ENCODE measurements around the gene MS4A4A. TPM values are rescaled to one million over a fixed set of nuclear protein-coding genes. Genes with fewer than 3 reads are reported as not detected.

MS4A4A gene
- total RNA-seq, 1 donor from 2014 or later = not detected

DNA sequence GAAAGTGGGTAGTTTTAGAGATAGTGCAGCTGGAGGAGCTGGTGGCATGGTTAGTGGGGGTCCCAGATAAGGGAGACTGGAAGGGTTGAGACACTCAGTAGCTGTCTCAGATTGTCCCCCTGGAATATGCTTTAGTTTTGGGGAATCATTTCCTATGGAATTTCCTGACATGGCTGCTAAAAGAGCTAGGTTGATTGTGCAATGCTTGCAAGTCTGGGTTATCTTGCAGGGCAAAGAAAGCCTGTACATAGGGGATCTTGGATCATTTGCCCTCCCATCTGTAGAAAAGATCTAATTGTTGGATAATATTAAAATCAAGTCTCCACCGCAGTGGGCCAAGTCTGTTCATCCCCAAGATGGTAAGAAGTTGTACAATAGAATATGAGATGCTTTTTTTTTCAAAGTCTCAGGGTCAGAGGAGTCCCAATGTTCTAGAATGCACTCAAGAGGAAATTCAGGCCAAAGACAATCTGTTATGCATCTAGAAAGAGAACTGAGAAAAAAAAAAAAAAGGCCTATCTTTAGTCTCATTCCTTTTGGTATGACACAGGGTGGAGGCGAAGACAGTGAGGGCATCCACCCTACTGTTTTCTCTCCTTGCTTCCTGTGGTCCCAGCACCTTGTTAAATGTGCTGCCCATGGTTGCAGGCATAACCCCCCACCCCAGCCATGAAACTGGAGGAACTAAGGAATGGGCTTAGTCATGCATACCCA lies 66.8 kb downstream of the MS4A4A start:
- Mint-ChIP-seq H3K4me1 (no peaks in the 10 kb centered on the region), H3K27me3 (peaks cover 5% of the 10 kb centered on the region), H3K4me3 (no peak overlapping the region), H3K9me3 (no peaks in the 10 kb centered on the region), H3K27ac (no peak overlapping the region), H3K36me3 (ENCODE audit: low read depth) (no peaks in the 10 kb centered on the region)
- DNase-seq = no peak
- intact Hi-C loops (cut with micrococcal nuclease) = no loop called here

DNA sequence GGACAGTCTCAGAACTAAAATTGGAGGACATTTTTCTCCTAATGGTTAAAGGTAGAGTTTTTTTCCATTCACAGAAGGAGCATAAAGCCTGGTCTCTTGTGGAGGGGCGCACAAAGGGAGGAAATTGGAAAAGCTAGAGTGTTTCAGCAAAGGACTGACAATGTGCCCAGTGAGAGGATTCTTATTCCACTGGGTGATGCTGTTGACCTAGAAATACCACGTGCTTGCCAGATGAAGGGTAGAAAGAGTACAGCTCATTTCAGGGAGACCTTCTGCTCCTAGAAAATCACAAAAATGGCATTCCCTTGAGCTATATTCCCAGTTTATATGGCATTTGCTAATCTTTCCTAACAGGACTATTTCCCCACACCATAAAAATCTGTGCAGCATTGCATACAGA lies 67.7 kb downstream of the MS4A4A start:
- Mint-ChIP-seq H3K27ac (no peak overlapping the region), H3K36me3 (ENCODE audit: low read depth) (no peaks in the 10 kb centered on the region), H3K9me3 (no peaks in the 10 kb centered on the region), H3K4me3 (no peak overlapping the region), H3K27me3 (peaks cover 5% of the 10 kb centered on the region), H3K4me1 (no peaks in the 10 kb centered on the region)
- intact Hi-C loops (cut with micrococcal nuclease) = no loop called here
- DNase-seq = peak; percentile 39

DNA sequence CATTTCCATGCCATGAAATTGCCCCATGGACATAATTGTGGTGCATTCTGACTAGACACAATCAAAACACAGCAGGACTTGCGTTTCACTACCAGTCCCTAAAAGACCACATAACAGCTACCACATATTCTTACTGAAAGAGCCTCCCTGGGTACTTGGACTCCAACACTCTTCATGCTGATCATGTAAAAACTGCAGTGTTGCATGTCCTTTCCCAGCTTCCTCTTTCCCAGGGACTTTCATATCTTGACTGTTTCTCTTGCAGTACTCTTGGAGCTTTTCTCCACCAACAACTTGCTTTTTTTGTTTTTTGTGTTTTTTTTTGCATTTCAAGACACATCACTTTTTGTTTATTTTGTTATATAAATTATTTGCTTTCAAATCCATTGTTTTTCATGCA lies 69.5 kb downstream of the MS4A4A start:
- H3K27me3 Mint-ChIP-seq = peaks cover 7% of the 10 kb centered on the region
- DNase-seq = no peak
- intact Hi-C loops (cut with micrococcal nuclease) = no loop called here
- H3K4me1 Mint-ChIP-seq = no peaks in the 10 kb centered on the region
- H3K27ac Mint-ChIP-seq = no peak overlapping the region
- H3K36me3 Mint-ChIP-seq (ENCODE audit: low read depth) = no peaks in the 10 kb centered on the region
- H3K4me3 Mint-ChIP-seq = no peak overlapping the region
- H3K9me3 Mint-ChIP-seq = no peaks in the 10 kb centered on the region

DNA sequence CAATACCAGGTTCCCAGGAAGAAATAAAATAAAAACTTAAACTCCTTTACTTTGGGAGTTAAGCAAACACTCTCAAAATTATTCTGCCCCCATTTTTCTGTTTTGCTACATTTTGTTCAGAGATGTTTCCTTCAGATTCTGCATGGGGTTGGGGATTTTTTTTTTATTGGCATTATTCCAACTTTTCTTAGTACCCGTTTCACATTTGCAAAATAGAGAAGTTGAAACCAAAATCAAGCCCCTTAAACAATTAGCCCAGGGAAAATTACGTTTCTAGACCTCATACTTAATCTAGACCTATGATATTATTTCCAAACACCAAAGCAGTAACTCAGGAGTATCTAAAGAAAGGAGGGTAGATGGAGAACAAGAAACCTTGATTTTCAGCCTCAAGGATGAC lies 77.3 kb downstream of the MS4A4A start:
- Mint-ChIP-seq H3K36me3 (ENCODE audit: low read depth) (no peaks in the 10 kb centered on the region), H3K27ac (no peak overlapping the region), H3K4me3 (no peak overlapping the region), H3K4me1 (no peaks in the 10 kb centered on the region), H3K9me3 (no peaks in the 10 kb centered on the region), H3K27me3 (peaks cover 2% of the 10 kb centered on the region)
- intact Hi-C loops (cut with micrococcal nuclease) = no loop called here
- no peak for DNase-seq

Other genes with a start within 250 kb of the MS4A4A start
- gene OOSP2, start 240.3 kb upstream of the MS4A4A start, total RNA-seq = not detected in 2 replicates
- not detected in 2 replicates for gene MS4A3, start 224.0 kb upstream of the MS4A4A start, total RNA-seq
- not detected in 2 replicates for gene MS4A2, start 192.0 kb upstream of the MS4A4A start, total RNA-seq
- 0.28 TPM in 1 of 2 replicates, not detected in the other for gene MS4A6A, start 97.6 kb upstream of the MS4A4A start, total RNA-seq
- 0.28 TPM in 1 of 2 replicates, not detected in the other for gene MS4A4E, start 37.5 kb upstream of the MS4A4A start, total RNA-seq
- gene MS4A6E, start 46.6 kb downstream of the MS4A4A start, total RNA-seq = not detected in 2 replicates
- gene MS4A7, start 97.9 kb downstream of the MS4A4A start, total RNA-seq = not detected in 2 replicates
- gene MS4A14, start 115.8 kb downstream of the MS4A4A start, total RNA-seq = not detected in 2 replicates
- not detected in 2 replicates for gene MS4A5, start 148.9 kb downstream of the MS4A4A start, total RNA-seq
- gene MS4A1, start 175.2 kb downstream of the MS4A4A start, total RNA-seq = not detected in 2 replicates
- gene MS4A12, start 212.1 kb downstream of the MS4A4A start, total RNA-seq = not detected in 2 replicates
- gene MS4A13, start 234.7 kb downstream of the MS4A4A start, total RNA-seq = not detected in 2 replicates

All from activated CD4-positive, alpha-beta T cell treated with anti-CD3 and anti-CD28 coated beads, Interleukin-2, amount 10 ng/mL, durations not matched to agents 24 days and 14 days (primary cell).